Activated CD4-positive, alpha-beta T cell treated with anti-CD3 and anti-CD28 coated beads, Interleukin-2, amount 50 U/mL, for 4 hours (primary cell): ENCODE data around the gene PDGFB.

ENCODE experiments used
- DNase-seq, 2 experiments: peaks; one replicate each; pipeline ENCODE4 v3.0.0-alpha.2; 2020

The PDGFB gene

GRCh38 chr22:39244496-39245129 is at the start of gene PDGFB:
Gene PDGFB (minus strand): TSS chr22:39244982. CDS start chr22:39243963, 1,019 bp downstream.
- no peak for DNase-seq

GRCh38 chr22:39293766-39294368 is 49.1 kb upstream of the PDGFB start:
- DNase-seq, result no peak

DNA sequence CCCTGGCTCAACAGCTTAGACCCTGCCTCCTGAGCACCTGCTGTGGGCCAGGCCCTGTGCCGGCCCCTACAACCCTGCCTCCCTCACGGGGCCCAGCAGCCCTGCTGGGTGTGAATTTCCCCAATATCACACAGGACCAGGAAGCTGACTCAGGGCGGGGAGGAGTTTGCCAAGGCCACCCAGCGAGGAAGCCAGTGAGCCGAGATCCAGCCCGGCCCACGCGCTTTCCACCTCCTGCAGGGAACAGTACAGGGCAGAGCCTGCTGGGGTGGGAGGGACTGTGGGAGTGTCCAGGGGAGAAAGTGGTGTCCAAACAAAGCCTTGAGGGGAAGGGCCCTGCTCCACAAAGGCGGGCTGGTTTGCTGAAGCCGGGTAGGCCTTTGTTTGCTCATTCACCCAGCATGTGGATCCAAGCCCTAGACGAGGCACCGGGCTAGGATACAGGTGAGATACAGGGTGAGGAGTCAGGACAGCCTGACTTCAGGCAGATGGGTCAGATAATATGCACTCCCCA is 47.8 kb upstream of the PDGFB start:
- no peak for DNase-seq

DNA sequence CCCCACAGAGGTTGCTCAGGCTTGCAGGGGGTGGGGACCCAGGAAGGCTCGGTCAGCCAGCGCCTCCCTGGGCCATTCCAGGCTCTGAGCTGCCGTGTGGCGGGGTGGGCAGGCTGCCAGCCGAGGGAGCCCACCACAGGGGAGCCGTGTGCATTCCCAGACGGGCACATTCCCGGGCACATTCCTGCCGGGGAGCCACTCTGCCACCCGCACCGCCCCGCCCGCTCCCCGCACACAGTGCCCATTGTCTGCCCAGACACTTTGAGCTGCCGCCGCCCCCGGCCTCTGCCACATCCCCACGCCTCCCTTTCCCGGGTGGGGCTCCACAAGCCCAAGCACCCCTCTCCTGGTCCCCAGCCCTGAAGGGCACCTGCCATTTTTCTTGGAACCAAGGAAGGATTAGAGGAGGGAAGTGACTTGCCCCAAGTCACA is 47.3 kb upstream of the PDGFB start:
- DNase-seq, result no peak

GRCh38 chr22:39291523-39291922 is 46.7 kb upstream of the PDGFB start:
- no peak for DNase-seq

- no peak for DNase-seq
Observed at GRCh38 chr22:39290724-39291161, 46.0 kb upstream of the PDGFB start.

- DNase-seq, result no peak
Observed at GRCh38 chr22:39289975-39290720, 45.4 kb upstream of the PDGFB start.

DNA sequence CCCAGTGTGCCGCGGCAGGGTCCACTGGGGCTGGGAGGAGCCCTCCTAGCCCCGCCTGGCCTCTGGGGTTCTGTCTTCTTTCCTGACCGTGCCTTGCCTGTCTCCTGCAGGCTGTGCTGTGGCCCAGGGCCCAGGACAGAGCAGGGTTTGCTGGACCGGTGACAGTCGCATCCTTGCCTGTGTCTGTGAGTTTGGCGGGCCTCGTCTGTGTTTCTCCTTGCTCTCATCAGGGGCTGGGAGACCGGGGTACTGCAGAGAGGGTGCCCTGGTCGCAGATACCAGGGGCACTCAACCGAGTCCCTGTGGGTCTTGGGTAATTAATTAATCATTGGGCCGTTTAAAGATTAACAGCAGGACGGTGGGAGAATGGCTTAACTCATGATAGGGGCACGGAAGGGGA is 44.8 kb upstream of the PDGFB start:
- DNase-seq, result no peak

DNA sequence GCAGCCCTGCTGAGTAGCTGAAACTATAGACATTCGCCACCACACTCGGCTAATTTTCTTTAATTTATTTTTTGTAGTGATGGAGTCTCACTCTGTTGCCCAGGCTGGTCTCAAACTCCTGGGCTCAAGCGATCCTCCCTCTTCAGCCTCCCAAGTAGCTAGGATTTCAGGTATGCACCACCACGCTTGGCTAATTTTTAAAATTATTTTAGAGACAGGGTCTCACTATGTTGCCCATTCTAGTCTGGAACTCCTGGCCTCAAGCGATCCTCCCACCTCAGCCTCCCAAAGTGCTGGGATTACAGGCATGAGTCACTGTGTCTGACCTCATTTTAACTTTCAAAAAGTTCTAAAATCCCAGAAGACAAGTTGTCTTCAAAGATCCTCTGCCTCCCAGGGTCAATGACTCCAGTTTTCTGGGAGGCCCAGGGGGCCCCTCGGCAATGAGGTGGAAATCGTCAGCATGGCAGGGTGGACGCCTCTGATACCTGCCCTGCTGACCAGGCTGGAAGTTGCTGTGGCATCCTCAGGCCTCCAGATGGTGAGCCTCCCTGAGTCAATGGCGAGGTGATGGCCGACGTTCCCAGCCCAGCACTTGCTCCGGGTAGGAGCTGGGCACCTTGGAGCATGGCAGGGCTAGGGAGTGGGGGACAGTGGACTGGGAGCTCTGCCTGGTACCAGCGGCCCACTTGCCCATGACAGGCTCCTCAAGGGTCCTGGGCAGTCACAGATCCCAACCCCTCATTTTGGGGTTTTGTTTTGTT is 43.5 kb upstream of the PDGFB start:
- no peak for DNase-seq

DNA sequence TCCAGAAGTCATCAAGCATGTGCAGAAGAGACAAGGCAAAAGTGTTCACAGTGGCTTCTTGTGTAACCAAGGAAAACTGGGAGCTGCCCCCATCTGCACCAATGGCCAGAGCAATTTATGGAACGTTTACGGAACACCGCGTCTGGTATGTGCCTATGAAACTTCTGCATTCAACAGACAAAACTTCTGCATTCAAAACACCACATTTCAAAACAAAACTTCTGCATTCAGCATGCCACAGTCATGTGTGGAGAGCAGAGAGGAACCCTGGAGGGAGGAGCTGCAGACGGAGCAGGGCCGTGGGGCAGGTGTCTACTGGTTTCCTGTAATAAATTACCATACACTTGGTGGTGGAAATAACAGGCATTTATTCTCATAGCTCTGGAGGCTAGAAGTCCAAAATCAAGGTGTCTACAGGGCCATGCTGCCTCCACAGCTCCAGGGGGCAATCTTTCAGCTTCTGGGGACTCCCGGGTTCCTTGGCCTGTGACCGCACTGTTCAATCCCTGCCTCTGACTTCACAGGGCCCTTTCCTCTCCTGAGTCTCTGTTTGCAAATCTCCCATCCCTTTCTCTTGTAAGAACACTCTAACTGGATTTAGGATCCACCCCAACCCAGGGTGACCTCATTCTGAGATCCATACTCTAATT is 42.4 kb upstream of the PDGFB start:
- no peak for DNase-seq

- no peak for DNase-seq
Observed at GRCh38 chr22:39284983-39285382, 40.2 kb upstream of the PDGFB start.

GRCh38 chr22:39284142-39284980 is 39.6 kb upstream of the PDGFB start:
- no peak for DNase-seq

DNA sequence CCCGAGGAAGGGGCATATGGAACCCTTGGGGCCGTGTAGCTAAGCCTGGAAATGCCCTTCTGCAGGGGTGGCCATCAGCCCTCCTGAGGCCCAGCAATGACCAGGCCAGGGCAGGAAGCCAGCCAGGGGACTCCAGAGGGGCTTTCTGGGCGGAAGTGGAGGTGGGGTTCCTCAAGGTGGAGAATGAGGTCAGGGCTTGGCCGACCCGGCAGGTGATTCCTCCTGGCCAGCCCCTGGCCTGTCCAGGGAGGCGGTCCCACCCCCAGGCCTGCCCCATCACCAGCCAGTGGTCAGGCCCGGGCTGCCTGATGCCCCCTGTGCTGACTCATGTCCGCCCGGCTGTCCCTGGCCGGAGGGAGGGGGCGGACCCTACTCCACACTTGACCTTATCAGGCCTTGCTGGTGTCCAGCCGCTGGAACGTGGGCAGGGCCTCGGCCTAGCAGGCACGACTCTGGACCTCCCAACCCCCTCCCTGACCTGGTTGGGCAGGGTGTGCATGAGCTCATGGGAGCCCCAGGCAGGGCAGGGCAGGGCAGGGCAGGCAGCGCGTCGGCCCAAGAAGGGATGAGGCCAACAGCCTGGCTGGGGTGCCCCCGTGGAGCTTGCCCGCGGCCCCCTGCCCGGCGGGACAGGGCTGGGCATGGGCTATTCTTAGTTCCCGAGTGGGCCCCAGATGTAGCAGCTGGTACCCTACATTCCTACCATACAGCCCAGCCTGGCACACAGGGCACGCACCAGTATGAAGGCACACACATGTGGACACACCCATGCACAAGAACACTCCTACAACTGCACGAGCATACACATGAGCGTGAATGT is 38.8 kb upstream of the PDGFB start:
- DNase-seq, result no peak

DNA sequence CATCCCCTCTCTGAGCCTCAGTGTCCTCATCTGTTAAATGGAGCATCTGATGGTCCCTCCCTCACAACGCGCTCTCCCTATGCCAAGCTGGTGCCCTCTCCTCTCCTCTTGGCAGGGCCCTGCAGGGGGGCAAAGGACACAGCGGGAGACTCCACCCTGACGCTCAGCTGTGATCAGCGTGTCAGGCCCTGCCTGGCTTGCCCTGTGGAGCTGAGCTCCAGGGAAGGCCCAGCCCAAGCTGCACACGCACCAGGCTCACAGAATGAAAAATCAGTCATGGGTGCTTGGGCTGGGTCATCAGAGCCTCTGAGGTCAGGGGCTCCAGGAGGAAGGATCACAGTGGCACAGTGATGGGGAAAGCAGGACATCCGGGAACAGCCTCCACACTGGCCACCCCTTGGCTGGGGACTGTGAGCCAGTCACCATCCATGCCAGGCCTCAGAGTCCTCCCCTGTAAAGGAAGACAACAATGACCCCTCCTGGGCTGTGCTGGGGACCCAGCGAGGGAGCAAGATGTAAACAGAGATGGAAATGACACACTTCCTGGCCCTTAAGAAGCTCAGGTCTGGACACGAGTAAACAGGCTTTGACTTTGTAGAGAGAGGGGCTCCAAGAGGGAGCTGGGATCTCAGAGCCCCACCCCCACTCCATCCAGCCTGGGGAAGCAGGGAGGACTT is 38.0 kb upstream of the PDGFB start:
- no peak for DNase-seq

- DNase-seq, result no peak
Observed at GRCh38 chr22:39281126-39281525, 36.3 kb upstream of the PDGFB start.

DNA sequence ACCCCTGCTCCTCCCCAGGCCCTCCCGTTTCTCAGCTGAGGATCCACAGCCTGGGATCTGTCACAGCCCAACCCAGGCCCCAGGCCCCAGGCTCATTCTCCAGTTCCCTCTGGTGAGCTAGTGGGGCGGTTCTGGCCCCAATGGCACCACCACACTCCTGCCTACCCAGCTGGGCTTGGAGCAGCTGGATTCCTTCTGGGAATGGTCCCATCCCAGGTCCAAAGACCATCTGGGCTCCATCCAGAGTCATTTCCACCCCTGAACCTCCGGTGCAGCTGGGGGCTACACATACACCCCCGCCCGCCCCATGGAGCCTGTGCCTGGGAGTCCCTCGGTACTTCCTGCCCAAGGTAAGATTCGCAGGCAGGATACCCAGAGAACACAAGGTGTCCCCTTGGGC is 35.5 kb upstream of the PDGFB start:
- DNase-seq, result no peak

GRCh38 chr22:39279170-39279850 is 34.5 kb upstream of the PDGFB start:
- DNase-seq, result no peak

DNA sequence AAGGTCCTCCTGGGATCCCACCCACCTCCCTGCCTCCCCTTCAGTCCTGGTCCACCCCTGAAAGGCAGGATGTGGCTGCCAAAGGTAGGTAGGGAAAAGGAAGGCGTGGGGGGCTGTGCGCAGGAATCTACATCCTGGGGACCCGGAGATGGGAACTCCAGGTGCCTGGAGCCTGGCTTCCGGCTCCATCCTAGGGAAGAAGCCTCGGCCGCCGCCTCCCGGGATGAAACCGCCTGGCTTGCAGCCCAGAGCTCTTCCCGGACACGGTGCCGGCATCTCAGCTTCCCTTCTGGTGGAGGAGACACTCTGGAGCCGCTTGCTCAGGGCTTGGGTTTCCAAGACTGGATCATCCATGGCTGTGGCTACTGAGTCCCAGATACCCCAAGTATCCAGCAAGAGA is 33.3 kb upstream of the PDGFB start:
- no peak for DNase-seq

- no peak for DNase-seq
Observed at GRCh38 chr22:39277142-39277607, 32.4 kb upstream of the PDGFB start.
